ENCODE results near the gene UBE3C. TPM values are rescaled to one million over a fixed set of nuclear protein-coding genes. Genes with fewer than 3 reads are reported as not detected.

UBE3C gene
- total and polyA plus RNA-seq, 2 of the 13 experiments (the other 11 are each of a cell fraction or from before 2014, with no cell fraction given) = 27.0 to 48.2 TPM

DNA sequence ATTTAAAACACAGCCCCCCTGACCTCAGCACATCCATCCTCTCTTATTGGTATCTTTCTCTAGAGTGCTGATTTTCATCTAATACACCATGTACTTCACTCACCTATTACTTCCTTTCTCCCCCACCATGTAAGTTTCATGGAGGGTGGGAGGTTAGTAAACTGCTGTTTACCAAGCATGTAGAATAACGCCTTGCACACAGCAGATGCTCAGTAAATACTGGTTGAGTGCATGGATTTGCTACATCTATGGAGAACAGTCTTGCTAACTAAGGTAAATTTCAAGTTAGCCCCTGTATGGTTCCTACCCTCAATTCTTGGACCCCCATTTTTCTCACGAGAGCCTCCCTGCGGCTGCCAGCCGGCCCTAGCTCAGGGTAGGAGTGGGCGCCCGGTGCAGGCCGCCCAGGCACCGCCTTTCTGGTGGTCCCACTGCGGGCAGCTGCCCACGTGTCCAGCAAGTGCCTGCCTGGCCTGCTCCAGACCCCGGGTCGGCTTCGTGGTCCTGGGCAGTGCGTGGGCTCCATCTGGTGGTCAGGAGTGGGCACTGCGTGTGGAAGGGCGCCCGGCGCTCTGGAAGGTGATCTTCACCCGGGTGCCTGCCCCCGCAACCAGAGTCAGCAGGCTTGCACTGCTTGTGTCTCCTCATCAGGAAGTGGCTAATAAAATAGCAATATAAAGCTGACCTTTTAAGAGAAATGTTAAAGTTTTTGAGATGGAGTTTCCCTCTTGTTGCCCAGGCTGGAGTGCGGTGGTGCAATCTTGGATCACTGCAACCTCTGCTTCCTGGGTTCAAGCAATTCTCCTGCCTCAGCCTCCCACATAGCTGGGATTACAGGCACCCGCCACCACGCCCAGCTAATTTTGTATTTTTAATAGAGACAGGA lies 134.7 kb downstream of the UBE3C start (continued):
- TF ChIP-seq, protein P1, sequence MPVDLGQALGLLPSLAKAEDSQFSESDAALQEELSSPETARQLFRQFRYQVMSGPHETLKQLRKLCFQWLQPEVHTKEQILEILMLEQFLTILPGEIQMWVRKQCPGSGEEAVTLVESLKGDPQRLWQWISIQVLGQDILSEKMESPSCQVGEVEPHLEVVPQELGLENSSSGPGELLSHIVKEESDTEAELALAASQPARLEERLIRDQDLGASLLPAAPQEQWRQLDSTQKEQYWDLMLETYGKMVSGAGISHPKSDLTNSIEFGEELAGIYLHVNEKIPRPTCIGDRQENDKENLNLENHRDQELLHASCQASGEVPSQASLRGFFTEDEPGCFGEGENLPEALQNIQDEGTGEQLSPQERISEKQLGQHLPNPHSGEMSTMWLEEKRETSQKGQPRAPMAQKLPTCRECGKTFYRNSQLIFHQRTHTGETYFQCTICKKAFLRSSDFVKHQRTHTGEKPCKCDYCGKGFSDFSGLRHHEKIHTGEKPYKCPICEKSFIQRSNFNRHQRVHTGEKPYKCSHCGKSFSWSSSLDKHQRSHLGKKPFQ (CRISPR knock-in tag; IDR thresholded peaks at IDR 0.05; ENCODE audit: insufficient replicate concordance) = no peak
- TF ChIP-seq, protein P2, sequence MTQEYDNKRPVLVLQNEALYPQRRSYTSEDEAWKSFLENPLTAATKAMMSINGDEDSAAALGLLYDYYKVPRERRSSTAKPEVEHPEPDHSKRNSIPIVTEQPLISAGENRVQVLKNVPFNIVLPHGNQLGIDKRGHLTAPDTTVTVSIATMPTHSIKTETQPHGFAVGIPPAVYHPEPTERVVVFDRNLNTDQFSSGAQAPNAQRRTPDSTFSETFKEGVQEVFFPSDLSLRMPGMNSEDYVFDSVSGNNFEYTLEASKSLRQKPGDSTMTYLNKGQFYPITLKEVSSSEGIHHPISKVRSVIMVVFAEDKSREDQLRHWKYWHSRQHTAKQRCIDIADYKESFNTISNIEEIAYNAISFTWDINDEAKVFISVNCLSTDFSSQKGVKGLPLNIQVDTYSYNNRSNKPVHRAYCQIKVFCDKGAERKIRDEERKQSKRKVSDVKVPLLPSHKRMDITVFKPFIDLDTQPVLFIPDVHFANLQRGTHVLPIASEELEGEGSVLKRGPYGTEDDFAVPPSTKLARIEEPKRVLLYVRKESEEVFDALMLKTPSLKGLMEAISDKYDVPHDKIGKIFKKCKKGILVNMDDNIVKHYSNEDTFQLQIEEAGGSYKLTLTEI (CRISPR knock-in tag; conservative IDR thresholded peaks at IDR 0.05) = no peak
- TF ChIP-seq TEAD3 (CRISPR knock-in tag; optimal IDR thresholded peaks at IDR 0.05; ENCODE audit: borderline replicate concordance) (peak; percentile 45), POLR2G (IDR thresholded peaks at IDR 0.05; ENCODE audit: low read depth, low read length) (no peak), MAZ (IDR thresholded peaks at IDR 0.05; ENCODE audit: borderline replicate concordance, low read depth, low read length) (no peak), MAZ (CRISPR knock-in tag; IDR thresholded peaks at IDR 0.05; ENCODE audit: low read depth) (0 out of 2 replicates have a peak, but pooled peaks have one; percentile 52), KDM2A (CRISPR knock-in tag; IDR thresholded peaks at IDR 0.05; ENCODE audit: borderline replicate concordance, low read depth) (peak; percentile 95), FOXJ3 (CRISPR knock-in tag; IDR thresholded peaks at IDR 0.05; ENCODE audit: borderline replicate concordance) (no peak), HDAC6 (IDR thresholded peaks at IDR 0.05; ENCODE audit: low read depth, low read length) (no peak), MBNL3 (CRISPR knock-in tag; conservative IDR thresholded peaks at IDR 0.05) (no peak), HOXA3 (CRISPR knock-in tag; IDR thresholded peaks at IDR 0.05) (peak; percentile 59; the same call in 1 of the 2 replicates), ZNF543 (CRISPR knock-in tag; IDR thresholded peaks at IDR 0.05) (0 out of 2 replicates have a peak, but pooled peaks have one; percentile 31), KDM5A (IDR thresholded peaks at IDR 0.05; ENCODE audit: borderline replicate concordance, low read length) (no peak)
- TF ChIP-seq, protein P3, sequence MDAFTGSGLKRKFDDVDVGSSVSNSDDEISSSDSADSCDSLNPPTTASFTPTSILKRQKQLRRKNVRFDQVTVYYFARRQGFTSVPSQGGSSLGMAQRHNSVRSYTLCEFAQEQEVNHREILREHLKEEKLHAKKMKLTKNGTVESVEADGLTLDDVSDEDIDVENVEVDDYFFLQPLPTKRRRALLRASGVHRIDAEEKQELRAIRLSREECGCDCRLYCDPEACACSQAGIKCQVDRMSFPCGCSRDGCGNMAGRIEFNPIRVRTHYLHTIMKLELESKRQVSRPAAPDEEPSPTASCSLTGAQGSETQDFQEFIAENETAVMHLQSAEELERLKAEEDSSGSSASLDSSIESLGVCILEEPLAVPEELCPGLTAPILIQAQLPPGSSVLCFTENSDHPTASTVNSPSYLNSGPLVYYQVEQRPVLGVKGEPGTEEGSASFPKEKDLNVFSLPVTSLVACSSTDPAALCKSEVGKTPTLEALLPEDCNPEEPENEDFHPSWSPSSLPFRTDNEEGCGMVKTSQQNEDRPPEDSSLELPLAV (CRISPR knock-in tag; conservative IDR thresholded peaks at IDR 0.05; ENCODE audit: low read depth) = no peak
- TF ChIP-seq, protein P4, sequence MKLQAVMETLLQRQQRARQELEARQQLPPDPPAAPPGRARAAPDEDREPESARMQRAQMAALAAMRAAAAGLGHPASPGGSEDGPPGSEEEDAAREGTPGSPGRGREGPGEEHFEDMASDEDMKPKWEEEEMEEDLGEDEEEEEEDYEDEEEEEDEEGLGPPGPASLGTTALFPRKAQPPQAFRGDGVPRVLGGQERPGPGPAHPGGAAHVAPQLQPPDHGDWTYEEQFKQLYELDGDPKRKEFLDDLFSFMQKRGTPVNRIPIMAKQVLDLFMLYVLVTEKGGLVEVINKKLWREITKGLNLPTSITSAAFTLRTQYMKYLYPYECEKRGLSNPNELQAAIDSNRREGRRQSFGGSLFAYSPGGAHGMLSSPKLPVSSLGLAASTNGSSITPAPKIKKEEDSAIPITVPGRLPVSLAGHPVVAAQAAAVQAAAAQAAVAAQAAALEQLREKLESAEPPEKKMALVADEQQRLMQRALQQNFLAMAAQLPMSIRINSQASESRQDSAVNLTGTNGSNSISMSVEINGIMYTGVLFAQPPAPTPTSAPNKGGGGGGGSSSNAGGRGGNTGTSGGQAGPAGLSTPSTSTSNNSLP (IDR thresholded peaks at IDR 0.05; ENCODE audit: low read depth, low read length) = no peak
- TF ChIP-seq, protein P5, sequence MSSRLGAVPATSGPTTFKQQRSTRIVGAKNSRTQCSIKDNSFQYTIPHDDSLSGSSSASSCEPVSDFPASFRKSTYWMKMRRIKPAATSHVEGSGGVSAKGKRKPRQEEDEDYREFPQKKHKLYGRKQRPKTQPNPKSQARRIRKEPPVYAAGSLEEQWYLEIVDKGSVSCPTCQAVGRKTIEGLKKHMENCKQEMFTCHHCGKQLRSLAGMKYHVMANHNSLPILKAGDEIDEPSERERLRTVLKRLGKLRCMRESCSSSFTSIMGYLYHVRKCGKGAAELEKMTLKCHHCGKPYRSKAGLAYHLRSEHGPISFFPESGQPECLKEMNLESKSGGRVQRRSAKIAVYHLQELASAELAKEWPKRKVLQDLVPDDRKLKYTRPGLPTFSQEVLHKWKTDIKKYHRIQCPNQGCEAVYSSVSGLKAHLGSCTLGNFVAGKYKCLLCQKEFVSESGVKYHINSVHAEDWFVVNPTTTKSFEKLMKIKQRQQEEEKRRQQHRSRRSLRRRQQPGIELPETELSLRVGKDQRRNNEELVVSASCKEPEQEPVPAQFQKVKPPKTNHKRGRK (CRISPR knock-in tag; IDR thresholded peaks at IDR 0.05) = no peak

All from HepG2 (cell line).